Islet of Langerhans (tissue), 1 donor: Measurements from ENCODE around the gene EDN1.

Experiments used
- FAIRE-seq: peaks from one replicate; lab custom pipeline; 2011; peaks lifted over from hg19 to GRCh38; lab: Jason Lieb, UNC

EDN1 gene

GRCh38 chr6:12289933-12290820 lies at the start of gene EDN1:
EDN1 (plus strand) TSS chr6:12290361; CDS start chr6:12290630, 269 bp downstream.
- FAIRE-seq = no peak

DNA sequence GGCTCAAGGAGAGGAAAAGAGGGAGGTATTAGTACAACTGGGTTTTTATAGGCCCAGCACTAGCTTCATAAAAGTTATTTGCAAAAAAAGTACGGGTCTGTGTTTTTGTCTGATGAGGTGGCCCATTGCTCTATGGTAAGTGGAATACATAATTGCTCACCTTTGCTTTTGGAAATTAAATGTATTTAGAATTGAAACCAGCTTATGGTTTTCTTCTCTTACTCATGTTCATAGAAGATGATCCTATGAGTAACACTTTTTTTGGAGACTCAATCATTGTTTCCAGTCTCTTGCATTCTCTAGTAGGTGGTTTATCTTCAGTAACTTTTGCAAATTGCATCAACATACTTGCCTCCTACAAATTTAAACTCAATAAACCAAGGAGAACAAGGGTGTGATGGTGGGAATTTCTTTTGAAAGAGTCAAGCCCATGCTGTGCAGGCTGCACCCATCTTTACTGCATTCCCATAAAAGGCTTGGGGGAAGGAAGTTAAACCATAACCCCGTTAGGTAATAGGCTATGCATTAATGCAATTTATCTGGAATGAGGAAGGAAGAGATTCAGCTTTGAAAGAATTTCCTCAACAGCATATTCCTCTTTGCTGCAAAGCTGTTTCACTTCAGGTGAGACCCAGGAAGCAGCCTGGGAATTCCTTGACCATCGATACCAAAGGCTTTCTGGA lies 48.5 kb upstream of the EDN1 start:
- no peak for FAIRE-seq

- FAIRE-seq = no peak
These were observed 47.0 kb upstream of the EDN1 start for GRCh38 chr6:12243169-12243568.

DNA sequence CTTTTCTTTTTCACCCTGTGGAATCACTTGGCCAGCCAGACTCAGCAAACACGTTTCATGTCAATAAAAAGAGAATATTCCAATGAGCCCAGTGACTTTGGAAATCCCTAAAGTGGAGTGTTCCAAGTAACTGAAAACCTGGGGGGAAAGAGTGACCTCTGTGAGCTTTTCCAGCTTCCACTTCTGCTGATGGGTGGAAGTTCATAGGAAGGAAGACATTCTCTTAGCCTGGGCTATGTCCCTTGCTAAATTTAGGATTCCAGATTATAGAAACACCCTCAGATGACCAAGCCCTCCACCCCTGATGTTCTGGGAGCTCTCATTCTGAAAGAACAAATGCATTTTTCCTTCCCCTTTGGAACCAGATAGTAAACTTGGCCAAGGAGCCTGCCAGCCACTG lies 44.8 kb upstream of the EDN1 start:
- FAIRE-seq = no peak

DNA sequence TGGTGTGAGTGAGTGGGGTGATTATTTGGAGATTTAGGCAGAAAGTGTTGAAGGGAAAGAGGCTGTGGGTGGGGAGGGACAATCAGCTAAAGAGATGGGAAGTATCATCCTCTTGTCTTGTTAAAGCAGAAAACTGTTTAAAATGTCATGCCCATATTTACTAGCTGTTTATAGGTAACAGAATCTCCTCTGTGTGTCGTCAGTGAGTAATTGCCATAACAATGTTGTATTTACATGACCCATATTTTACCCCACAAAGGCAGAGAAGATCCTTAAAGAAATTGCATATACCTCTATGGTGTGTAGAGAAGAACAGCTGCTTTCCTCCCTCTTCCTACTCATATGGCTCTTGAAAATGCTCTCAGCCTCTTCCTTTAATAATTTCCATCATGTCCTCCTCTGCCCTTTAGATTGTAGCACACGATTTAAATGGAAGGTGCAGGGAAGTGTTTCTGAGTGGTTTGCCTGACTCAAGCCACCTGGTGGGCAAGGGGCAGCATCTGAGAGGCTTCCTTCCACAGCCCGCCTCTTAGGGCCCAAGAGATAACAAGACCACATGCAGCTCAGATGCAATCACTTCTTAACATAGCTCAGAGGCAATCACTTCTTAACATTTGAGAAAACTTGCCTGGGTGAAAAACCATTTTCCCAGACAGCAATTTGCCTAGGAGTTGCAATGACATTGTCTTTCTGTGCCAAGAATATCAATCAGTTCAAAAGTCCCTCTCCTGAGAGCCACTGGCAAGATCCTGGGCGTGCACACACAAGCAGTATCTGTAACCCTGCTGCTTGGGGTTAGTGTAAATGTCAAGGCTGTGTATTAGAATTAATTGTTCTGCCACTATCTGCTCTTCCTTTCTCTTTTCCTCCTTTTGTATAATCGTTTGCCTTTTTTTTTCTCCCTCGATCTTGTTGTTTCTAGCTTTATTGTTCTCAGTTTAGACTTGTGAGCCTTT lies 44.1 kb upstream of the EDN1 start:
- no peak for FAIRE-seq

GRCh38 chr6:12246900-12247299 lies 43.3 kb upstream of the EDN1 start:
- no peak for FAIRE-seq

DNA sequence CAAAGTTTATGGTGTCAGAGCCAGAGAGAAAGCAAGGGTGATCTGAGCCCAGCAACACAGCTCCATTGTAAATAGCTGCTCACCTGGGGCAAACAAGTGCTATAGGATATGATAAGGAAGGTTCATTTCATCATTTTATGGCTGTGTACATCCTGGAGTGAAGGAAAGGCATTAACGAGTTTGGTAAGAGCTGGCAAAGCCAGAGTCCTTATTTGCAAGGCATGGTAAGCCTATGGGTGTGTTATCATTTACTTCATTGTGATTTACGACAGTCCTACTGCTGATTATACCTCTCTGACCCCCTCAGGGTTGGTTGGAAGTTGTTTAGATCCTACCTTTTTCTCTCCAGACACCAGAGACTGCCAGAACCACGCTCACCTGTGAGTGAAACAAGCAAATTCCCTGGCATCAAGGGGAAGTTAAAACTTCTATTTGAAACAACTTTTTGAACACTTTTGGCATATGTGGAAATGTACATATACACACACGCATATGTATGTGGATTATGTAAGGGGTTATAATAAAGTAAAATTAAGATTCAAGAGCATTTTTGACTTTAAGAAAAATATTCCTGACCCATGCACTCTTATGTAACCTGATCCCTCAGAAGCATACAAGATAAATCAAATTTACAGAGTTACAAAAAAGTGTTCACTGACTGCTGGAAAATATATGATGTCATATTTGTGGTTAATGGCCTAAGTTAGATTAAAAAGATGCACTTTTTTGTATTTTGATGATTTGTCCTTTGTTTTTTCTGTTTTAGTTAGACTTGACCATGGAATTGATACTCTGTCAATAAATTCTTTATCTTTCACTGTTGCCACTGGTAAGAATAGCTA lies 40.4 kb upstream of the EDN1 start:
- no peak for FAIRE-seq

- FAIRE-seq = no peak
These were observed 39.8 kb upstream of the EDN1 start for GRCh38 chr6:12250383-12250770.

GRCh38 chr6:12254210-12254609 lies 36.0 kb upstream of the EDN1 start:
- FAIRE-seq = no peak

DNA sequence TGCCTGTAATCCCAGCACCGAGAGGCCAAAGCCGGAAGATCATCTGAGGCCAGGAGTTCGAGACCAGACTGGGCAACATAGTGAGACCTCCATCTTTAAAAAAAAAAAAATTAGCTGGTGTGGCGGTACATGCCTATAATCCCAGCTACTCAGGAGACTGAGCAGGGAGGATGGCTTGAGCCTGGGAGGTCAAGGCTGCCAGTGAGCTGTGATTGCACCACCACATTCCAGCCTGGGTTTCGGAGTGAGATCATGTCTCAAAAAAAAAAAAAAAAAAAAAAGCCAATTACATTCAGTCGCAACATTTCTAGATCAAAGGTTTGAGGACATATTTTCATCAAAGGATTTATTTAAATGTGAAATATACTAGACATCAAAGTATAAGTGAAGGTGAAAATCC lies 32.0 kb upstream of the EDN1 start:
- FAIRE-seq = no peak

DNA sequence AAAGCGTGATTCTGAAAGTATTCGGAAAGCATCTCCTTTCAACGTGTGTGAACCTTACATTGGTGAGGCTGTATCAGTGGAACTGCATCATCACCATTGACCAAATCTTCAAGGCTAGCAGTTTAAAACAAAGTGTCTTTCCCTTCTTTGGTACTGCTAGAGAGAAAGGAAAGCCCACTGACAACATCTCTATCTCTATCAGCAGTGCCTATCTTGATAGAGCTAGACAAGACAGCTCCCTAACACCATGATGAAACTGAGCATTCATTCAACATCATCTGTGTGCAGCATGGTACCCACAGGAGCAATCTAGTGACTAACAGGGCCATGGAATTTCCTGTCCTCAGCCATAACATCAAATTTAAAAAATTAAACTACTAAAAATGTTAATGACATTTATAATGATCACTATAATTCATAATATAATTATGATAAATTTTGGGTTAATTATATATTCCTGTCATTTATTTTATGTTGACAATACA lies 31.5 kb upstream of the EDN1 start:
- FAIRE-seq = peak; percentile 86

DNA sequence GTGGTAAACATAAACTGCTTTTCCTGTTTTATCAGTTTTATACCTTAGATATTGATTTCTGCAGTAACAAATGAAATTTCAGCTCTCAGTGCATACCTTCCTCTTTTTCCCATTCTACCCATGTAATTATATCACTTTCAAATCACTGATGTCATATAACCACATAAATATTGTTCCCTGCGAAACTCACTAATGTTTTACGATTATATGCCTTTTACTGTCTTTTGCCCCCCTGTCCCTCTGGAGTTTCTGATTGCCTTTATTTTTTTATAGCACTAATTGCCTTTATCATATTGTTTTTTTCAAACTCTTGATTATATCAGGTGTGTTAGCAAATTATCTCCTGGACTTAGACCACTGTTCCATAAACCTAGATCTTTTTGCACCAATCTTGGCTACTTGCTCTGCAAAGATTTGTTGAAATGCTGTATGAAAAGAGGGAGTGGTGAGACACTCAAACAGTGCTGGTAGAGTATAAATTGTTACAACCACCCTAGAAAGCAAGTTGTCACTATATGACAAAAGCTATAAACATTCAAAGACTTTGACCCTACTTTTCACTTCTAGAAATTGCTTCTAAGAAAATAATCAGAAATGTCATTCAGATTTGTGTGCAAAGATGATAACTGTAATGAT lies 29.6 kb upstream of the EDN1 start:
- FAIRE-seq = no peak

GRCh38 chr6:12261502-12261901 lies 28.7 kb upstream of the EDN1 start:
- FAIRE-seq = no peak

DNA sequence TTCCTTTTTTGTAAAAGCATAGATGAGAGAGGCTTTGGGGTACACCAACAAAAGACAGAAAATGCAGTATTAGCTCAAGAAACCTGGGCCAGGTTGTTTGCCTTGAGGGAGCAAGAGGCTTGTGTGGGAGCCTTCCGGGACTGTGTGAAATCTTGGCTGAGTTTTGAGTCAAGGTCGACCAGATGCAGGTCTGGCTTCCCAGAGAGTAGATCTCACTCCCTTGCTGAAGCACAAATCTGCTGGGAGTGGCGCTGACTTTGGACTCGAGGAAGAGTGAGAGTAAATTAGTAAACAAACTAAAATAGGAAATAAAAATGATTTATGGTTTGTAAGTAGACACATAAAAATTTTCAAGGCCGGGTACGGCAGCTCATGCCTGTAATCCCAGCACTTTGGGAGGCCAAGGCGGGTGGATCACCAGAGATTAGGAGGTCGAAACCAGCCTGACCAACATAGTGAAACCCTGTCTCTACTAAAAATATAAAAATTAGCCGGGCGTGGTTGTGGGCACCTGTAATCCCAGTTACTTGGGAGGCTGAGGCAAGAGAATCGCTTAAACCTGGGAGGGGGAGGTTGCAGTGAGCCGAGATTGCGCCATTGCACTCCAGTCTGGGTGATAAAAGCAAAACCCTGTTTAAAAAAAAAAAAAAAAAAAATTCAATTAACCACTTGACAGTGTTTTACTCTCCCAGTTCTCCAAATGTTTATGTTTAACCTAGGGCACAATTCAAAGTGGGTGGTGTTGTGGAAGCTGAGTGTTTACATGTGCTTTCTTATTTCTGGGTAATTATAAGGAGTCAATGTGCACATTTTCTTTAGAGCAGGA lies 27.7 kb upstream of the EDN1 start:
- no peak for FAIRE-seq

GRCh38 chr6:12263403-12263802 lies 26.8 kb upstream of the EDN1 start:
- no peak for FAIRE-seq

DNA sequence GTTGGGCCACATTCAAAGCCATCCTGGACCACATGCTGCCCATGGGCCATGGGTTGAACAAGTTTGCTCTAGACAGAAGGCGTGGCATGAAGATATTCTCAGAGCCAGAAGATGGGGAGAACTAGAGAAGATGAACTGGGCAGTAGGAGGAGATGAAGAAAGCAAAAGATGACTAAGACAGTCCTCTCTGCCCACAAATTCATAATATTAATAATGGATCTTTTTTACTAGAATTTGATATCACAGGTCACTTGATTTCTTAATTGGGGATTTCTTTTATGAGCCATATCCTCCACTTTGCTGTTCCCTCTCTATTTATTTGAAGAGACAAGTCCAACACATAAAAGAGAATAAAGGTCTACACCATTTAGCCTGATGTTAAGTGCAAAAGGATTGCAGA lies 25.5 kb upstream of the EDN1 start:
- FAIRE-seq = no peak

GRCh38 chr6:12265296-12265695 lies 24.9 kb upstream of the EDN1 start:
- no peak for FAIRE-seq

- no peak for FAIRE-seq
These were observed 24.4 kb upstream of the EDN1 start for GRCh38 chr6:12265791-12266190.

GRCh38 chr6:12266571-12266970 lies 23.6 kb upstream of the EDN1 start:
- FAIRE-seq = no peak

DNA sequence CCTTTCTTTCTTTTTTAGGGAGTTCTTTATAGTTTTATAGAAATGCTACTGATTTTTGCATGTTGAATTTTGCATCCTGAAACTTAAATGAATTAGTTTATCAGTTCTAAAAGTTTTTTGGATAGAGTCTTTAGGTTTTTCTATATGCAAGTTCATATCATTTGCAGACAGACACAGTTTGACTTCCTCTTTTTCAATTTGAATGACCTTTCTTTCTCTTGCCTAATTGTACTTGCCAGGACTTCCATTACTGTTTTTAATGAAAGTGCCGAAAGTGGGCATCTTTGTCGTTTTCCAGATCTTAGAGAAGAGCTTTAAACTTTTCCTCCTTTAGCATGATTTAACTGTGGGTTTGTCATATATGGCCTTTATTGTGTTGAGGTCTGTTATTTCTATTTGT lies 21.1 kb upstream of the EDN1 start:
- FAIRE-seq = no peak
